ENCODE measurements around the gene DNASE1L2.

The DNASE1L2 gene

DNA sequence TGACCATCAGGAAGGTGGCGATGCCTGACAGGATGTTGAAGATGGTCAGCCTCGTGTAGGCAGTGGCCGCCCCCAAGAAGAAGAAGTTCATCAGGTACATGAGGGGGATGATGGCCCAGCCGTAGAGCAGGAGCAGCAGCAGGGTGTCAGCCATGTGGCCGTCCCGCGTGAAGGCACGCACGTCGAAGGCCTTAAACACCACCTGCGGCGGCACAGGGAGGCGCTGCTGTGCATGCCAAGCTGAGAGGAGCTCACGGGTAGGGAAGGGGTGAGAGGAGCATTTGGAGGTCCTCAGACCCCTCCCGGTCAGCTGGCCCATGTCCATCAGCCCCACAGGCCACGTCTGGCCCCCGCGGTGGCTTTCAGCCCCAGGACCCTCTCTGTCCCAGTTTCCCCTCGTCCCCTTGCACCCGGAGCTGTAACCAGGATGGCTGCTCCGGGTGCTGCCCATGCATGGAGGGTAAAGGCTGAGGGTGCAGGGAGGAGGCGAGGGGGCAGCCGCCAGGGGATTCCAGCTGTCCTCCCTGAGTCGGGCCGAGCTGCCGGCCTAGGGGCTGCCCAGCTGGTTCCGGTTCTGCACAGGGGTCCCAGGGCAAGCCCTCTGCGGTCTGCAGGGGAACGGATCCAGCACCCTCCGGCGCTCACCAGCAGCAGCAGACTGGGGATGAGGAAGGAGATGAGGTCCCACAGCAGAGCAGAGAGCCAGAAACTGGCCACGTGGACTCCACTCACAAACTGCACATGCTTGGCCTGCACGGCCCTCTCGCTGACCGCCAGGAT is 48.7 kb downstream of the DNASE1L2 start:
- DNase-seq (ENCODE audit: low read depth in 2 of 2): no peak

DNA sequence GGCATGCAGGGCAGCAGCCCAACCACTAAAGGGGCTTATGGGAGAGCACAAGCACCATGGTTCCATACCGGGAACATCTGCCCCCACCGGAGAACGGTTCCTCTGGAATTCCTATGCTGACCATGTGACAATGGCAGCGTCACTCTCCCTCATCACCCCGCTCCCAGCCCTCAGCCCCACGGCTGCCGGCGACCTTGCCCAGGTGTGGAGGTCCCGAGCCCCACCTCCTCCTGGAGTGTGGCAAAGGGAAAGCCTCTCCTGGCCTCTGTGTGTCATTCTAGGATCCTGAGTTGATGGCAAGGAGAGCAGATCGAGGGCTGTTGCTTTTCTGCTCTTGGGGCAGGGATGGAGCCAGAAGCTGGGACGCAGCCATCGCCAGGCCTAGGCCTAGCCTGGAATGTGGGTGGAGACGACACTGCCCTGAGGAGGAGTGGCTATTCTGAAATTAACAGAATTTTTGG is 49.5 kb downstream of the DNASE1L2 start:
- DNase-seq (ENCODE audit: low read depth in 2 of 2): no peak

DNA sequence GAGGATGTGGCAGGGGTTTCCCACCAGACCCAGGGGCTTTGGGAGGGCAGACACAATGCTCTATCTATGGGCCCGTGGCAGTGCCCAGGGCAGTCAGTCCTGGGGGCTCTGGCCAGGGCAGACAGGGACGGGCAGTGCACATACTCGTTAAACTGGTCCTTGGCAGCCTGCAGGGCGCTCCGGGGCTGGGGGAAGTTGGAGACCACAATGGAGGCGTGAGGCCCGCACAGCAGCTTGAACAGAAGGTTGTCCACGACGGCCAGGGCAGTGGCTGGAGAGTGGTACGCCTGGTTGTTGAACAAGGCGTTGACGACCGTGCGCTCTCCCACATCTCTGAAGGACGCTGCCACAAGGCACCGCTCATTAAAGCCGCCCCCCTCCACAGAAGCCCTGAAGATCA is 50.3 kb downstream of the DNASE1L2 start:
- no peak for DNase-seq (ENCODE audit: low read depth in 2 of 2)

DNA sequence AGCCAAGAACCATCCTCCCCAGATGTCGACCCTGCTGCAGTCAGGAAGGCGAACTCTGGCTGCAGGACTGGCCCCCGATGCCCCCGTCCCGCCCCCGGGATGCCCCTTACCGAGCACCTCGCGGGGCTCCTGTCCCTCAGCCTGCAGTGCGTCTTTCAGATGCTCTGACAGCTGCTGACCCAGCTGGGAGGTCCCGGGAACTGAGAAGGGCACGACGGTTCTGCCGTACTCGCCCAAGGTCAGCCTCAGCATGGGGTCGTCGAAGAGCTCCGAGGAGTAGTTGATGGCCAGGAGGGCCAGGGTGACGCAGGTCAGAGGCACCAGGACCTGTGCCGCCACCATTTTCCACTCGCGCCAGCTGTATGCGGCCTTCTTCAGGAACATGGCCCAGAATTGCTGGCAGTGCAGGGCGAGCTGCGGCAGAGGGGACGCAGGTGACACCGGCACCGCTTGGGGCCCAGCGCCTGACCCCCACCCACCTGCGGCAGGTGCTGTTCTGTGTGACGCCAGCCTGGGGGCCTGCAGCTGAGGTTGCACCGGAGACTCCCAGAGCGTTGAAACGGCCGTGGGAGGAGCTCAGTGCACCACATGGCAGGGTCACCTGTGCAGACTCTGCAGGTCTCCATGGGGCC is 51.8 kb downstream of the DNASE1L2 start:
- DNase-seq (ENCODE audit: low read depth in 2 of 2): no peak
